SK-N-SH (cell line): Measurements from ENCODE around the gene SIM1. TPM values are rescaled to one million over a fixed set of nuclear protein-coding genes. Genes with fewer than 3 reads are reported as not detected.

Source experiments
- CTCF ChIA-PET: fragments of 300-600, 350-600 bp; formaldehyde crosslinking; extraction: SDS; loops from one replicate; lab custom pipeline; 2021; lab: Yijun Ruan, JAX
- POLR2A ChIA-PET: fragments of 350-600 bp; sonication (Branson Sonifier 250); formaldehyde crosslinking; extraction: SDS; loops from one replicate; lab custom pipeline; 2020; ENCODE audit warnings: antibody characterized with exemption, inconsistent platforms; lab: Yijun Ruan, JAX
- DNase-seq: peaks from one replicate; pipeline ENCODE4 v3.0.0; 2012
- H2AFZ ChIP-seq: fragments of 200-600 bp; sonication (generic); 2 replicates; pipeline ENCODE4 v1.8.1; 2016; ENCODE audit warnings: antibody characterized with exemption, mild to moderate bottlenecking, low read depth
- H3F3A ChIP-seq: fragments of 200-600 bp; sonication (generic); replicated peaks from 2 replicates; pipeline ENCODE3; 2016; ENCODE audit warnings: antibody characterized with exemption, mild to moderate bottlenecking; ENCODE audit not compliant: insufficient read depth
- H3K27ac ChIP-seq, 2 experiments: fragments of 200-500 bp in 1 of 2; fragments of 200-600 bp in 1 of 2; sonication (Bioruptor generic) in 1 of 2; sonication (generic), shearing (Covaris generic) in 1 of 2; 2 replicates each; pipeline versions ENCODE4 v1.5.1 to v1.6.1; 2014 to 2016; ENCODE audit warnings: low read depth in 2 of 2, inconsistent platforms in 1 of 2, low read length in 1 of 2, mild to moderate bottlenecking in 1 of 2, mixed read lengths in 1 of 2
- H3K27me3 ChIP-seq: fragments of 200-600 bp; sonication (generic), shearing (Covaris generic); 2 replicates; pipeline ENCODE4 v1.6.1; 2016; ENCODE audit warnings: mixed run types; ENCODE audit not compliant: insufficient read depth
- H3K36me3 ChIP-seq, 2 experiments: fragments of 200-500 bp in 1 of 2; fragments of 200-600 bp in 1 of 2; sonication (Bioruptor generic) in 1 of 2; sonication (generic) in 1 of 2; replicated peaks in 1 of 2; 2 replicates each; pipeline versions ENCODE3 to v1.5.1; 2014 to 2016; ENCODE audit warnings: low read length in 1 of 2, mild to moderate bottlenecking in 1 of 2; ENCODE audit not compliant: insufficient read depth in 2 of 2, control insufficient read depth in 1 of 2
- H3K4me1 ChIP-seq, 2 experiments: fragments of 200-500 bp in 1 of 2; fragments of 200-600 bp in 1 of 2; sonication (Bioruptor generic) in 1 of 2; sonication (generic), shearing (Covaris generic) in 1 of 2; 2 replicates each; pipeline versions ENCODE4 v1.5.1 to v1.6.1; 2014 to 2016; ENCODE audit warnings: low read depth in 1 of 2, low read length in 1 of 2, mixed run types in 1 of 2; ENCODE audit not compliant: insufficient read depth in 2 of 2, control insufficient read depth in 1 of 2
- H3K4me2 ChIP-seq: fragments of 200-600 bp; sonication (generic), shearing (Covaris generic); 2 replicates; pipeline ENCODE4 v1.6.1; 2017; ENCODE audit warnings: mixed run types
- H3K4me3 ChIP-seq, 2 experiments: fragments of 200-500 bp in 1 of 2; fragments of 200-600 bp in 1 of 2; sonication (Bioruptor generic) in 1 of 2; sonication (generic), shearing (Covaris generic) in 1 of 2; 2 replicates each; pipeline versions ENCODE4 v1.5.1 to v1.8.1; 2014 to 2016; ENCODE audit warnings: low read depth in 2 of 2, inconsistent platforms in 1 of 2, low read length in 1 of 2, mild to moderate bottlenecking in 1 of 2, mixed read lengths in 1 of 2, moderate library complexity in 1 of 2
- H3K79me2 ChIP-seq: fragments of 200-600 bp; sonication (generic); 2 replicates; pipeline ENCODE4 v1.8.1; 2017; ENCODE audit warnings: mild to moderate bottlenecking; ENCODE audit not compliant: insufficient read depth
- H3K9ac ChIP-seq: fragments of 200-600 bp; sonication (generic); 2 replicates; pipeline ENCODE4 v1.6.1; 2017; ENCODE audit warnings: mixed run types
- H3K9me2 ChIP-seq: fragments of 200-600 bp; sonication (generic); 2 replicates; pipeline ENCODE4 v1.6.1; 2017; ENCODE audit warnings: mixed run types
- H3K9me3 ChIP-seq: fragments of 200-600 bp; sonication (generic); 2 replicates; pipeline ENCODE4 v1.6.1; 2017; ENCODE audit warnings: mixed run types, mild to moderate bottlenecking, moderate library complexity
- H4K20me1 ChIP-seq: fragments of 200-600 bp; sonication (generic); 2 replicates; pipeline ENCODE4 v1.6.1; 2017; ENCODE audit warnings: mild to moderate bottlenecking, mixed run types; ENCODE audit not compliant: insufficient read depth
- CHD2 ChIP-seq: fragments of 150-350 bp; IDR thresholded peaks from 2 replicates; pipeline ENCODE4 v1.6.1; 2018; ENCODE audit warnings: low read length; ENCODE audit not compliant: partially characterized antibody
- CTCF ChIP-seq: fragments of 200-600 bp; sonication (generic); IDR thresholded peaks from 2 replicates; pipeline ENCODE4 v1.6.1; 2017; ENCODE audit warnings: antibody characterized with exemption, mild to moderate bottlenecking, moderate library complexity
- EP300 ChIP-seq, 2 experiments: IDR thresholded peaks; 2 replicates each; pipeline versions ENCODE4 v1.4.0 to v1.6.1; 2012; ENCODE audit warnings: borderline replicate concordance in 1 of 2, low read depth in 1 of 2, low read length in 1 of 2
- FOXJ3 ChIP-seq: sonication (generic); formaldehyde crosslinking; IDR thresholded peaks from 2 replicates; pipeline ENCODE4 v1.5.1; 2020; ENCODE audit warnings: mild to moderate bottlenecking, missing genetic modification reagents
- FOXM1 ChIP-seq: IDR thresholded peaks from 2 replicates; pipeline ENCODE4 v1.4.0; 2012; ENCODE audit warnings: low read depth, mild to moderate bottlenecking
- NFIC ChIP-seq: IDR thresholded peaks from 2 replicates; pipeline ENCODE4 v1.4.0; 2012; ENCODE audit warnings: borderline replicate concordance
- SMC3 ChIP-seq: IDR thresholded peaks from 2 replicates; pipeline ENCODE4 v1.6.1; 2012; ENCODE audit warnings: low read depth, low read length, improper control_type of control experiment
- TAF1 ChIP-seq: IDR thresholded peaks from 2 replicates; pipeline ENCODE4 v1.6.1; 2012; ENCODE audit warnings: low read depth, mild to moderate bottlenecking, low read length, moderate library complexity, borderline replicate concordance
- TCF12 ChIP-seq: IDR thresholded peaks from 2 replicates; pipeline ENCODE4 v1.4.0; 2012
- USF1 ChIP-seq: IDR thresholded peaks from 2 replicates; pipeline ENCODE4 v1.4.0; 2012; ENCODE audit warnings: low read depth, borderline replicate concordance
- WGBS: methylation state at CpG from one replicate; pipeline ENCODE4 v1.1.6; 2017; ENCODE audit warnings: low lambda C conversion rate; 5-methylcytosine and 5-hydroxymethylcytosine counted together
- polyA plus RNA-seq, 3 experiments: library from polyadenylated mRNA; depleted of rRNA; stranded (reverse); fragments of >200 nt; gene quantifications; 2 replicates each; pipeline ENCODE4 v1.2.3, GENCODE V29; 2012
- TF ChIP-seq, protein P1 (sequence below): IDR thresholded peaks from 2 replicates; pipeline ENCODE4 v1.4.0; 2012; ENCODE audit warnings: low read depth
- TF ChIP-seq, protein P2 (sequence below): IDR thresholded peaks from 2 replicates; pipeline ENCODE4 v1.6.1; 2012; ENCODE audit warnings: mild to moderate bottlenecking, low read depth, low read length, moderate library complexity
- TF ChIP-seq, protein P3 (sequence below): IDR thresholded peaks from 2 replicates; pipeline ENCODE4; 2012
- TF ChIP-seq, protein P4 (sequence below): fragments of 150-350 bp; IDR thresholded peaks from 2 replicates; pipeline ENCODE4 v1.6.1; 2016; ENCODE audit warnings: mild to moderate bottlenecking, low read depth, low read length
- TF ChIP-seq, protein P5 (sequence below): fragments of 150-350 bp; IDR thresholded peaks from 2 replicates; pipeline ENCODE4 v1.6.1; 2017; ENCODE audit warnings: antibody characterized with exemption, low read length, low read depth, borderline replicate concordance

SIM1 gene
- polyA plus RNA-seq, 1 of the 3 experiments (the other 2 are of a cell fraction), result not detected

GRCh38 chr6:100420711-100421110 lies 44.0 kb downstream of the SIM1 start:
- CTCF ChIA-PET, result no interaction called here
- POLR2A ChIA-PET, result no interaction called here
- no peak for DNase-seq

DNA sequence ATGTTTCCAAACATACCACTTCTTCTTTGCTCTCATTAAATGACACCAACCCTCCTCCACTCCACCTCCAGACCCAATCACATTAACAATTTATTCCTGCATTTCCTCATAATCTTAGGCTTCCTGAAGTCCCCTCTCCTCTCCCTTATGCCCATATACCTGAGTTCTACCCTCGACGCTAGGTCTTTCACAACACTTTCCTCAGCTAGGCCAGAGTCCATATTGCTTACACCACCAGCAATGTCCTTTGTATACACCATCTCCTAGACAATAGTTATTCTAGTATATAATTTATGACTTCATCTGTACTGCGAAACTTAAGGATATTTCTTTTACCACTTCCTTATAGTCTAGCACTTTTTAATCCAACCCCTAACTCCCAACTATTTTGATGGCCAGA lies 47.7 kb downstream of the SIM1 start:
- Histone ChIP-seq H3K9ac (no peak overlapping the region), H3K4me2 (no peak overlapping the region), H3K9me3 (no peaks in the 10 kb centered on the region), H3K27me3 (peaks cover 16% of the 10 kb centered on the region; the same call in 1 of the 2 replicates), H2AFZ (no peak overlapping the region; the same call in 1 of the 2 replicates), H3K9me2 (no peaks in the 10 kb centered on the region), H3K79me2 (no peaks in the 10 kb centered on the region), H3K27ac (no peak overlapping the region), H3K36me3 (no peaks in the 10 kb centered on the region), H3F3A (no peaks in the 10 kb centered on the region), H3K4me1 (no peaks in the 10 kb centered on the region), H4K20me1 (no peaks in the 10 kb centered on the region), H3K4me3 (no peak overlapping the region)
- CTCF ChIA-PET, result no interaction called here
- 18% methylated on average over 3 of the region's 3 CpGs for WGBS
- DNase-seq, result no peak
- POLR2A ChIA-PET, result no interaction called here
- TF ChIP-seq NFIC, result no peak
- TF ChIP-seq, protein P1, sequence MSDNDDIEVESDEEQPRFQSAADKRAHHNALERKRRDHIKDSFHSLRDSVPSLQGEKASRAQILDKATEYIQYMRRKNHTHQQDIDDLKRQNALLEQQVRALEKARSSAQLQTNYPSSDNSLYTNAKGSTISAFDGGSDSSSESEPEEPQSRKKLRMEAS, result no peak
- TF ChIP-seq TAF1, result no peak
- TF ChIP-seq FOXJ3, result no peak
- no peak for TF ChIP-seq TCF12
- TF ChIP-seq, protein P2, sequence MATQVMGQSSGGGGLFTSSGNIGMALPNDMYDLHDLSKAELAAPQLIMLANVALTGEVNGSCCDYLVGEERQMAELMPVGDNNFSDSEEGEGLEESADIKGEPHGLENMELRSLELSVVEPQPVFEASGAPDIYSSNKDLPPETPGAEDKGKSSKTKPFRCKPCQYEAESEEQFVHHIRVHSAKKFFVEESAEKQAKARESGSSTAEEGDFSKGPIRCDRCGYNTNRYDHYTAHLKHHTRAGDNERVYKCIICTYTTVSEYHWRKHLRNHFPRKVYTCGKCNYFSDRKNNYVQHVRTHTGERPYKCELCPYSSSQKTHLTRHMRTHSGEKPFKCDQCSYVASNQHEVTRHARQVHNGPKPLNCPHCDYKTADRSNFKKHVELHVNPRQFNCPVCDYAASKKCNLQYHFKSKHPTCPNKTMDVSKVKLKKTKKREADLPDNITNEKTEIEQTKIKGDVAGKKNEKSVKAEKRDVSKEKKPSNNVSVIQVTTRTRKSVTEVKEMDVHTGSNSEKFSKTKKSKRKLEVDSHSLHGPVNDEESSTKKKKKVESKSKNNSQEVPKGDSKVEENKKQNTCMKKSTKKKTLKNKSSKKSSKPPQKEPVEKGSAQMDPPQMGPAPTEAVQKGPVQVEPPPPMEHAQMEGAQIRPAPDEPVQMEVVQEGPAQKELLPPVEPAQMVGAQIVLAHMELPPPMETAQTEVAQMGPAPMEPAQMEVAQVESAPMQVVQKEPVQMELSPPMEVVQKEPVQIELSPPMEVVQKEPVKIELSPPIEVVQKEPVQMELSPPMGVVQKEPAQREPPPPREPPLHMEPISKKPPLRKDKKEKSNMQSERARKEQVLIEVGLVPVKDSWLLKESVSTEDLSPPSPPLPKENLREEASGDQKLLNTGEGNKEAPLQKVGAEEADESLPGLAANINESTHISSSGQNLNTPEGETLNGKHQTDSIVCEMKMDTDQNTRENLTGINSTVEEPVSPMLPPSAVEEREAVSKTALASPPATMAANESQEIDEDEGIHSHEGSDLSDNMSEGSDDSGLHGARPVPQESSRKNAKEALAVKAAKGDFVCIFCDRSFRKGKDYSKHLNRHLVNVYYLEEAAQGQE, result no peak
- TF ChIP-seq EP300 (IDR thresholded peaks at IDR 0.05; ENCODE audit: borderline replicate concordance in 1 of 2, low read depth in 1 of 2, low read length in 1 of 2), result no peak
- TF ChIP-seq, protein P3, sequence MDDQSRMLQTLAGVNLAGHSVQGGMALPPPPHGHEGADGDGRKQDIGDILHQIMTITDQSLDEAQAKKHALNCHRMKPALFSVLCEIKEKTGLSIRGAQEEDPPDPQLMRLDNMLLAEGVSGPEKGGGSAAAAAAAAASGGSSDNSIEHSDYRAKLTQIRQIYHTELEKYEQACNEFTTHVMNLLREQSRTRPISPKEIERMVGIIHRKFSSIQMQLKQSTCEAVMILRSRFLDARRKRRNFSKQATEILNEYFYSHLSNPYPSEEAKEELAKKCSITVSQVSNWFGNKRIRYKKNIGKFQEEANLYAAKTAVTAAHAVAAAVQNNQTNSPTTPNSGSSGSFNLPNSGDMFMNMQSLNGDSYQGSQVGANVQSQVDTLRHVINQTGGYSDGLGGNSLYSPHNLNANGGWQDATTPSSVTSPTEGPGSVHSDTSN, result no peak
- TF ChIP-seq USF1, result no peak
- TF ChIP-seq, protein P4, sequence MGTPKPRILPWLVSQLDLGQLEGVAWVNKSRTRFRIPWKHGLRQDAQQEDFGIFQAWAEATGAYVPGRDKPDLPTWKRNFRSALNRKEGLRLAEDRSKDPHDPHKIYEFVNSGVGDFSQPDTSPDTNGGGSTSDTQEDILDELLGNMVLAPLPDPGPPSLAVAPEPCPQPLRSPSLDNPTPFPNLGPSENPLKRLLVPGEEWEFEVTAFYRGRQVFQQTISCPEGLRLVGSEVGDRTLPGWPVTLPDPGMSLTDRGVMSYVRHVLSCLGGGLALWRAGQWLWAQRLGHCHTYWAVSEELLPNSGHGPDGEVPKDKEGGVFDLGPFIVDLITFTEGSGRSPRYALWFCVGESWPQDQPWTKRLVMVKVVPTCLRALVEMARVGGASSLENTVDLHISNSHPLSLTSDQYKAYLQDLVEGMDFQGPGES, result no peak

More at GRCh38 chr6:100420711-100421110, 44.0 kb downstream of the SIM1 start:
- no peak overlapping the region for H3K4me3 ChIP-seq
- H3K4me2 ChIP-seq, result no peak overlapping the region
- H3K79me2 ChIP-seq, result no peaks in the 10 kb centered on the region
- no peak overlapping the region for H3K27ac ChIP-seq
- H3K4me1 ChIP-seq, result no peaks in the 10 kb centered on the region
- H3F3A ChIP-seq, result no peaks in the 10 kb centered on the region
- no peaks in the 10 kb centered on the region for H4K20me1 ChIP-seq
- H3K9me2 ChIP-seq, result no peaks in the 10 kb centered on the region
- peaks cover 23% of the 10 kb centered on the region; the same call in 1 of the 2 replicates for H3K27me3 ChIP-seq
- no peaks in the 10 kb centered on the region for H3K9me3 ChIP-seq
- no peaks in the 10 kb centered on the region for H3K36me3 ChIP-seq
- H3K9ac ChIP-seq, result no peak overlapping the region
- H2AFZ ChIP-seq, result no peak overlapping the region
- WGBS, result 11% methylated on average over 3 of the region's 3 CpGs
- TF ChIP-seq TAF1, result no peak
- no peak for TF ChIP-seq CTCF
- no peak for TF ChIP-seq SMC3
- TF ChIP-seq, protein P5, sequence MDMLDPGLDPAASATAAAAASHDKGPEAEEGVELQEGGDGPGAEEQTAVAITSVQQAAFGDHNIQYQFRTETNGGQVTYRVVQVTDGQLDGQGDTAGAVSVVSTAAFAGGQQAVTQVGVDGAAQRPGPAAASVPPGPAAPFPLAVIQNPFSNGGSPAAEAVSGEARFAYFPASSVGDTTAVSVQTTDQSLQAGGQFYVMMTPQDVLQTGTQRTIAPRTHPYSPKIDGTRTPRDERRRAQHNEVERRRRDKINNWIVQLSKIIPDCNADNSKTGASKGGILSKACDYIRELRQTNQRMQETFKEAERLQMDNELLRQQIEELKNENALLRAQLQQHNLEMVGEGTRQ, result no peak
- TF ChIP-seq CHD2, result no peak
- TF ChIP-seq TCF12, result no peak
- TF ChIP-seq FOXM1, result no peak
